Neuronal stem cell (in vitro differentiated cells): ENCODE measurements around the gene GRIA4. TPM values are rescaled to one million over a fixed set of nuclear protein-coding genes. Genes with fewer than 3 reads are reported as not detected.

ENCODE experiments used
- DNase-seq: peaks from one replicate; pipeline ENCODE4 v3.0.0-alpha.2; 2013; ENCODE audit warnings: low spot score
- H2AFZ ChIP-seq: one replicate; pipeline ENCODE4 v1.6.1; 2013; ENCODE audit warnings: mild to moderate bottlenecking, low read length, inconsistent platforms
- H2AK5ac ChIP-seq: 2 replicates; pipeline ENCODE4 v1.6.1; 2013; ENCODE audit warnings: low read depth, mild to moderate bottlenecking, inconsistent platforms, low read length, moderate library complexity, mixed read lengths
- H2BK120ac ChIP-seq: 2 replicates; pipeline ENCODE4 v1.6.1; 2013; ENCODE audit warnings: low read depth, mild to moderate bottlenecking, inconsistent platforms, low read length, moderate library complexity, mixed read lengths
- H2BK12ac ChIP-seq: one replicate; pipeline ENCODE4 v1.6.1; 2013; ENCODE audit warnings: low read length, inconsistent platforms
- H2BK15ac ChIP-seq: 2 replicates; pipeline ENCODE4 v1.6.1; 2013; ENCODE audit warnings: mild to moderate bottlenecking, low read length, inconsistent platforms, mixed read lengths
- H2BK5ac ChIP-seq: one replicate; pipeline ENCODE4 v1.6.1; 2013; ENCODE audit warnings: inconsistent platforms, mild to moderate bottlenecking, low read length, moderate library complexity
- H3K14ac ChIP-seq: one replicate; pipeline ENCODE4 v1.6.1; 2013; ENCODE audit warnings: low read length, inconsistent platforms
- H3K18ac ChIP-seq: 2 replicates; pipeline ENCODE4 v1.6.1; 2013; ENCODE audit warnings: low read length, inconsistent platforms
- H3K23ac ChIP-seq: 2 replicates; pipeline ENCODE4 v1.6.1; 2013; ENCODE audit warnings: low read depth, mild to moderate bottlenecking, mixed read lengths, low read length, inconsistent platforms; ENCODE audit not compliant: poor library complexity
- H3K27ac ChIP-seq: replicated peaks from 3 replicates; pipeline ENCODE4 v1.5.1; 2013; ENCODE audit warnings: low read length, inconsistent platforms
- H3K27me3 ChIP-seq, 3 experiments: 2 replicates each; pipeline ENCODE4 v1.6.1; 2013; ENCODE audit warnings: low read length in 3 of 3, mild to moderate bottlenecking in 2 of 3, inconsistent platforms in 1 of 3, low read depth in 1 of 3, mixed read lengths in 1 of 3, moderate library complexity in 1 of 3; ENCODE audit not compliant: control insufficient read depth in 3 of 3, insufficient read depth in 3 of 3
- H3K36me3 ChIP-seq, 2 donors: replicated peaks in 1 of 2; 2 replicates each; pipeline ENCODE4 v1.6.1; 2013; ENCODE audit warnings: low read length in 2 of 2; ENCODE audit not compliant: control insufficient read depth in 2 of 2, insufficient read depth in 2 of 2
- H3K4ac ChIP-seq: 2 replicates; pipeline ENCODE4 v1.6.1; 2013; ENCODE audit warnings: inconsistent platforms, mild to moderate bottlenecking, low read length, moderate library complexity
- H3K4me1 ChIP-seq, 2 donors: 1 replicate in 1 of 2; 2 replicates in 1 of 2; pipeline ENCODE4 v1.6.1; 2013; ENCODE audit warnings: low read length in 2 of 2, low read depth in 1 of 2; ENCODE audit not compliant: control insufficient read depth in 2 of 2, insufficient read depth in 1 of 2
- H3K4me2 ChIP-seq: one replicate; pipeline ENCODE4 v1.6.1; 2013; ENCODE audit warnings: mild to moderate bottlenecking, low read length, inconsistent platforms; ENCODE audit not compliant: insufficient read depth, poor library complexity, severe bottlenecking
- H3K4me3 ChIP-seq, 2 donors: 2 replicates each; pipeline ENCODE4 v1.5.1; 2013; ENCODE audit warnings: low read length in 2 of 2, mild to moderate bottlenecking in 2 of 2, inconsistent platforms in 1 of 2, moderate library complexity in 1 of 2
- H3K79me1 ChIP-seq: one replicate; pipeline ENCODE4 v1.6.1; 2013; ENCODE audit warnings: low read depth, mild to moderate bottlenecking, inconsistent platforms, low read length, moderate library complexity
- H3K9ac ChIP-seq: one replicate; pipeline ENCODE4 v1.6.1; 2013; ENCODE audit warnings: mild to moderate bottlenecking, low read depth, low read length, inconsistent platforms; ENCODE audit not compliant: poor library complexity
- H3K9me3 ChIP-seq, 2 donors: replicated peaks in 1 of 2; 2 replicates each; pipeline versions ENCODE3 to v1.6.1; 2013; ENCODE audit warnings: low read length in 2 of 2, mild to moderate bottlenecking in 2 of 2, inconsistent platforms in 1 of 2, low read depth in 1 of 2, mixed read lengths in 1 of 2, moderate library complexity in 1 of 2; ENCODE audit not compliant: control insufficient read depth in 2 of 2, insufficient read depth in 1 of 2
- H4K8ac ChIP-seq: one replicate; pipeline ENCODE4 v1.6.1; 2013; ENCODE audit warnings: low read depth, mild to moderate bottlenecking, inconsistent platforms, low read length, moderate library complexity
- H4K91ac ChIP-seq: one replicate; pipeline ENCODE4 v1.6.1; 2013; ENCODE audit warnings: low read length, low read depth, mild to moderate bottlenecking, inconsistent platforms; ENCODE audit not compliant: poor library complexity
- WGBS, 2 donors: extraction: QIAGEN DNeasy Blood & Tissue Kit; methylation state at CpG; one replicate each; pipeline ENCODE4 v1.1.7; 2013; ENCODE audit warnings: missing lambda C conversion rate in 2 of 2, mixed read lengths in 1 of 2; ENCODE audit not compliant: insufficient read length in 2 of 2, insufficient replicate concordance in 1 of 2; ENCODE audit errors: extremely low coverage in 2 of 2; 5-methylcytosine and 5-hydroxymethylcytosine counted together
- polyA plus RNA-seq, 2 experiments: library from polyadenylated mRNA; stranded (reverse); fragments of 200-250 nt; gene quantifications; one replicate each; pipeline ENCODE4 v1.2.3, GENCODE V29; 2013

Gene GRIA4
- polyA plus RNA-seq (2013, experiment 1 of 2) = 4.1 TPM
- 3.6 TPM for polyA plus RNA-seq (2013, experiment 2 of 2)

- peak within 1 kb of the TSS; percentile 63 to 81 for H3K4me3 ChIP-seq
Measured at GRCh38 chr11:105609832-105610781, at the start of gene GRIA4. TSS of gene GRIA4 (plus strand) at chr11:105610073. CDS start at chr11:105610998, 925 bp downstream.

DNA sequence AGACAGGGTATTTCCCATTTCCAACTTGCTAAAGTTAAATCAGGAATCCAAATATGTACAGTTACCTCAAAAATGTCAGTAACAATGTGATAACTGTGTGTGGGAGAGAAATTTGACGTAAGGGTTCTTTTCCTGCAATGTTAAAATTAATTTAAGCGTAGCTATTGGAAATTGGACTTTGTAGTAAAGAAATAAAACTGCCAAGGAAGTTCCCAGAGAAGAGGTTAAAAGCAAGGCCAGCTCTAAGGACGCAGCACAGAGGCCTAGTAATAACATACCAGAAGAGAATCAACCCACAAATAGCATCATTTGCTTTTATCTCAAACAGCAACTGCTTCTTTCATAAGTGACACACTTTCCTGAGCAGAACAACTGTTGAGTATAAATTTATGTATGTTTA, 36.8 kb upstream of the GRIA4 start:
- H2BK12ac ChIP-seq = no peak overlapping the region
- H3K36me3 ChIP-seq = no peaks in the 10 kb centered on the region
- H3K4me3 ChIP-seq = no peak overlapping the region
- H2BK5ac ChIP-seq = no peak overlapping the region
- H3K9me3 ChIP-seq = no peaks in the 10 kb centered on the region
- H3K9ac ChIP-seq = no peak overlapping the region
- H3K14ac ChIP-seq = no peak overlapping the region
- H2AK5ac ChIP-seq = no peak overlapping the region
- H3K27ac ChIP-seq = no peak overlapping the region
- H4K8ac ChIP-seq = no peak overlapping the region
- no peak overlapping the region for H3K4me2 ChIP-seq
- no peak for DNase-seq
- no peak overlapping the region for H3K23ac ChIP-seq
- H2BK120ac ChIP-seq = no peak overlapping the region
- no peak overlapping the region for H2AFZ ChIP-seq
- no peaks in the 10 kb centered on the region for H3K27me3 ChIP-seq
- WGBS, 2 donors = no CpG with 5 or more reads among the region's 3 CpGs
- H3K4me1 ChIP-seq = no peaks in the 10 kb centered on the region
- H2BK15ac ChIP-seq = no peak overlapping the region
- no peak overlapping the region for H3K4ac ChIP-seq
- H3K79me1 ChIP-seq = no peaks in the 10 kb centered on the region
- no peak overlapping the region for H3K18ac ChIP-seq
- H4K91ac ChIP-seq = no peak overlapping the region

More at GRCh38 chr11:105609832-105610781, at the start of gene GRIA4:
- Histone ChIP-seq H3K27ac (peak within 1 kb of the TSS; percentile 51), H3K23ac (peak within 1 kb of the TSS; percentile 65), H3K27me3 (peaks cover 0 to 3% (median 0%) of the 10 kb centered on the region in 3 experiments), H2BK120ac (no peak within 1 kb of the TSS), H2BK5ac (peak within 1 kb of the TSS; percentile 82), H2BK15ac (peak within 1 kb of the TSS; percentile 92), H2AK5ac (no peak within 1 kb of the TSS), H2AFZ (peak within 1 kb of the TSS; percentile 95), H3K4ac (no peak within 1 kb of the TSS), H3K36me3 (no peaks in the 10 kb centered on the region), H4K8ac (no peak within 1 kb of the TSS), H3K9me3 (no peaks in the 10 kb centered on the region), H2BK12ac (no peak within 1 kb of the TSS), H3K9ac (peak within 1 kb of the TSS; percentile 88), H3K4me1 (peaks cover 8 to 18% of the 10 kb centered on the region in 2 donors), H3K18ac (peak within 1 kb of the TSS; percentile 91), H4K91ac (no peak within 1 kb of the TSS), H3K14ac (peak within 1 kb of the TSS; percentile 94), H3K4me2 (peak within 1 kb of the TSS; percentile 86), H3K79me1 (no peaks in the 10 kb centered on the region)
- peak; percentile 64 for DNase-seq
- WGBS, 2 donors = no CpG with 5 or more reads among the region's 54 CpGs

GRCh38 chr11:105574974-105575373, 34.9 kb upstream of the GRIA4 start:
- no peaks in the 10 kb centered on the region for H3K36me3 ChIP-seq
- no peak overlapping the region for H2BK12ac ChIP-seq
- H3K18ac ChIP-seq = no peak overlapping the region
- no peak overlapping the region for H3K9ac ChIP-seq
- H4K8ac ChIP-seq = no peak overlapping the region
- no peak for DNase-seq
- no peak overlapping the region for H3K14ac ChIP-seq
- WGBS, 2 donors = no CpG with 5 or more reads among the region's 3 CpGs
- no peaks in the 10 kb centered on the region for H3K4me1 ChIP-seq
- H2BK120ac ChIP-seq = no peak overlapping the region
- no peak overlapping the region for H2AK5ac ChIP-seq
- no peaks in the 10 kb centered on the region for H3K79me1 ChIP-seq
- H3K23ac ChIP-seq = no peak overlapping the region
- no peak overlapping the region for H2BK15ac ChIP-seq
- no peak overlapping the region for H2BK5ac ChIP-seq
- H3K27me3 ChIP-seq = no peaks in the 10 kb centered on the region
- H2AFZ ChIP-seq = no peak overlapping the region
- H3K4me2 ChIP-seq = no peak overlapping the region
- no peak overlapping the region for H3K4me3 ChIP-seq
- H3K4ac ChIP-seq = no peak overlapping the region
- no peaks in the 10 kb centered on the region for H3K9me3 ChIP-seq
- no peak overlapping the region for H3K27ac ChIP-seq
- H4K91ac ChIP-seq = no peak overlapping the region

- Histone ChIP-seq H3K4ac (no peak overlapping the region), H2BK15ac (no peak overlapping the region), H4K91ac (no peak overlapping the region), H3K4me2 (no peak overlapping the region), H3K14ac (no peak overlapping the region), H2BK12ac (no peak overlapping the region), H2BK120ac (no peak overlapping the region), H3K18ac (no peak overlapping the region), H3K27me3 (no peaks in the 10 kb centered on the region), H2AK5ac (no peak overlapping the region), H2BK5ac (no peak overlapping the region), H3K36me3 (no peaks in the 10 kb centered on the region), H3K23ac (no peak overlapping the region), H3K27ac (no peak overlapping the region), H3K4me3 (no peak overlapping the region), H3K9ac (no peak overlapping the region), H3K4me1 (no peaks in the 10 kb centered on the region), H3K79me1 (no peaks in the 10 kb centered on the region), H2AFZ (no peak overlapping the region), H4K8ac (no peak overlapping the region), H3K9me3 (no peaks in the 10 kb centered on the region)
- no CpG with 5 or more reads among the region's 2 CpGs for WGBS, 2 donors
- DNase-seq = no peak
Measured at GRCh38 chr11:105577641-105578040, 32.2 kb upstream of the GRIA4 start.
